Right kidney (tissue), 1 donor: ENCODE measurements around the gene CNIH3.

Experiments
- DNase-seq: peaks from one replicate; pipeline ENCODE4 v3.0.0-alpha.2; 2016

CNIH3 gene

GRCh38 chr1:224744521-224744920 lies 128.4 kb downstream of the CNIH3 start:
- DNase-seq: no peak

- no peak for DNase-seq
Observed at GRCh38 chr1:224745394-224745793, 129.3 kb downstream of the CNIH3 start.

- no peak for DNase-seq
Observed at GRCh38 chr1:224745924-224746323, 129.8 kb downstream of the CNIH3 start.

- DNase-seq: no peak
Observed at GRCh38 chr1:224747578-224747977, 131.5 kb downstream of the CNIH3 start.

- no peak for DNase-seq
Observed at GRCh38 chr1:224749916-224750315, 133.8 kb downstream of the CNIH3 start.

- no peak for DNase-seq
Observed at GRCh38 chr1:224751624-224752311, 135.7 kb downstream of the CNIH3 start.

GRCh38 chr1:224753491-224753890 lies 137.4 kb downstream of the CNIH3 start:
- DNase-seq: no peak

GRCh38 chr1:224755586-224755985 lies 139.5 kb downstream of the CNIH3 start:
- DNase-seq: no peak

GRCh38 chr1:224757508-224757907 lies 141.4 kb downstream of the CNIH3 start:
- no peak for DNase-seq

GRCh38 chr1:224759135-224759534 lies 143.0 kb downstream of the CNIH3 start:
- DNase-seq: no peak

- DNase-seq: no peak
Observed at GRCh38 chr1:224759681-224760091, 143.6 kb downstream of the CNIH3 start.

- no peak for DNase-seq
Observed at GRCh38 chr1:224760163-224760562, 144.0 kb downstream of the CNIH3 start.

GRCh38 chr1:224761245-224761644 lies 145.1 kb downstream of the CNIH3 start:
- no peak for DNase-seq

GRCh38 chr1:224762046-224762445 lies 145.9 kb downstream of the CNIH3 start:
- no peak for DNase-seq

- DNase-seq: no peak
Observed at GRCh38 chr1:224762701-224763100, 146.6 kb downstream of the CNIH3 start.

GRCh38 chr1:224763126-224763775 lies 147.1 kb downstream of the CNIH3 start:
- no peak for DNase-seq

- no peak for DNase-seq
Observed at GRCh38 chr1:224766266-224766665, 150.1 kb downstream of the CNIH3 start.

GRCh38 chr1:224767031-224767430 lies 150.9 kb downstream of the CNIH3 start:
- no peak for DNase-seq

- no peak for DNase-seq
Observed at GRCh38 chr1:224767676-224768075, 151.6 kb downstream of the CNIH3 start.

GRCh38 chr1:224768971-224769370 lies 152.9 kb downstream of the CNIH3 start:
- no peak for DNase-seq

- DNase-seq: no peak
Observed at GRCh38 chr1:224769452-224770335, 153.6 kb downstream of the CNIH3 start.

- no peak for DNase-seq
Observed at GRCh38 chr1:224770336-224770693, 154.2 kb downstream of the CNIH3 start.

- DNase-seq: no peak
Observed at GRCh38 chr1:224773646-224774045, 157.5 kb downstream of the CNIH3 start.
